GM18505 (cell line): ENCODE results near the gene ZC3H11A.

Experiments used
- ATAC-seq: cut with Tn5 transposase; IDR thresholded peaks from one replicate; pipeline ENCODE4 v1.9.1; 2021; ENCODE audit not compliant: unreplicated experiment
- POLR2A ChIP-seq: IDR thresholded peaks from 4 replicates; pipeline ENCODE4 v1.6.1; 2011; ENCODE audit warnings: borderline replicate concordance; ENCODE audit not compliant: insufficient read depth, insufficient read length; ENCODE audit errors: extremely low read depth

Gene ZC3H11A

GRCh38 chr1:203840208-203840808 is 44.9 kb downstream of the ZC3H11A start:
- no peak for TF ChIP-seq POLR2A
- ATAC-seq = no peak

DNA sequence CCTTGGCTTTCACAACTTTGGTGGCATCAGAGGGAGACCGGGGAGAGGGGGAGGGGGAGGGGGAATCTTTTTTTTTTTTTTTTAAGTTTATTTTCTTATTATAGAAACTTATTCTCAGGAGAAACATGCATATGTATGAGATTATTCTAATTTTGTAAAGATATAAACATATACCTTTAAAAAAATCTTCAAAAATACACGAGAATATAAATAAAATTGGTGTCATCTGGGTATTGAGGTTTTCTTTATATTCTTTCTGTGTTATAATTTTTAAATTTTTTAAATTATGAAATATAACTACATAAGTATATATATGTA is 47.1 kb downstream of the ZC3H11A start:
- ATAC-seq = no peak
- TF ChIP-seq POLR2A = no peak

GRCh38 chr1:203843435-203843834 is 48.0 kb downstream of the ZC3H11A start:
- TF ChIP-seq POLR2A = no peak
- no peak for ATAC-seq
